ENCODE results near the gene GET4.

- TF ChIP-seq CTCF (tag by site-specific recombination; IDR thresholded peaks at IDR 0.05) (no peak), ZBTB1 (tag by site-specific recombination; IDR thresholded peaks at IDR 0.05) (no peak), TRIM28 (IDR thresholded peaks at IDR 0.05; ENCODE audit: borderline replicate concordance, low read length) (no peak), ZBTB44 (tag by site-specific recombination; IDR thresholded peaks at IDR 0.05) (no peak), MYNN (tag by site-specific recombination; IDR thresholded peaks at IDR 0.05; ENCODE audit: borderline replicate concordance) (no peak), ZNF398 (tag by site-specific recombination; IDR thresholded peaks at IDR 0.05) (no peak), ZNF146 (tag by site-specific recombination; IDR thresholded peaks at IDR 0.05) (no peak)
These were observed 58.3 kb downstream of the GET4 start for GRCh38 chr7:934469-935163.
